HG03432 (cell line): Measurements from ENCODE around the gene TP53TG3B.
"Not testable (repeated sequence)": the region's sequence is repeated elsewhere in the genome, so short reads cannot be mapped to it uniquely, and the experiment has no call there.

Experiments used
- ATAC-seq: cut with Tn5 transposase; IDR thresholded peaks from one replicate; pipeline ENCODE4 v1.9.1; 2021; ENCODE audit warnings: mild to moderate bottlenecking, moderate library complexity; ENCODE audit not compliant: unreplicated experiment

TP53TG3B gene

GRCh38 chr16:33360541-33360940 is at the start of gene TP53TG3B:
TP53TG3B (plus strand) TSS chr16:33360841; CDS start chr16:33360909, 68 bp downstream.
- ATAC-seq, result not testable (repeated sequence)

- not testable (repeated sequence) for ATAC-seq
Measured at GRCh38 chr16:33336226-33337012, 24.2 kb upstream of the TP53TG3B start.

GRCh38 chr16:33337627-33338542 is 22.8 kb upstream of the TP53TG3B start:
- not testable (repeated sequence) for ATAC-seq

- not testable (repeated sequence) for ATAC-seq
Measured at GRCh38 chr16:33338543-33338951, 22.1 kb upstream of the TP53TG3B start.

- ATAC-seq, result not testable (repeated sequence)
Measured at GRCh38 chr16:33339093-33340061, 21.3 kb upstream of the TP53TG3B start.
